GM18868 (cell line): Measurements from ENCODE around the gene LENG1.

Experiments
- ATAC-seq: cut with Tn5 transposase; IDR thresholded peaks from one replicate; pipeline ENCODE4 v1.9.1; 2021; ENCODE audit warnings: mild to moderate bottlenecking, moderate library complexity; ENCODE audit not compliant: unreplicated experiment

The LENG1 gene

DNA sequence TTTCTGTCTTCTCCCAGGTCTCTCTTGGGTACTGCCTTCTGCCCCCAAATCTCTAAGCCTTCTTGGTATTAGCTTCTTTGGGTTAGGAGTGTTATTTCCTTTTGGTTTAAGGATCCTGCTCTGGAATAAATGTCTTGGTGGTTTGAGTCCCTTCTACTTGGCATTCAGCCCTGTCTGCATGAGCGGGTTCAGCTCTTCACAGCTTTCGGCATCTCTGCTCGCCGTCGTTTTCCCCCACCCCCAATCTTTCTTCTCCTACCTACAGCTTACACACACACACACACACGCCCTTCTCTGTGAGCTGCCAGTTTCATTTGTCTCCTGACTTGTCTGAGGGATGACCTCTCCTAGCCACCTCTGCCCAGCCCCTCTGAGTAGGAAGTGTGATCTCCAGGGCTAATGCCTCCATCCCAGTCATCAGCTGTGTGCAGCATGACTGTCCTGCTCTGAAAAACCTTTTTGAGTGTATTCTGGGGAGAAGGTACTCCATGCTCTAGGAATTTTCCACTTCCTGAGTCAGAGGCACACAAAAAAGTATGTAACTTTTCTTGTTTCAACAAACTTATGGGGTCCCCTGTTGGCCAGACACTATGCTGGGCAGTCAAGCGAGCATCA, 17.2 kb downstream of the LENG1 start:
- no peak for ATAC-seq

- ATAC-seq, result no peak
Measured at GRCh38 chr19:54141356-54141755, 18.2 kb downstream of the LENG1 start.

GRCh38 chr19:54138489-54139256, 20.8 kb downstream of the LENG1 start:
- ATAC-seq, result no peak

DNA sequence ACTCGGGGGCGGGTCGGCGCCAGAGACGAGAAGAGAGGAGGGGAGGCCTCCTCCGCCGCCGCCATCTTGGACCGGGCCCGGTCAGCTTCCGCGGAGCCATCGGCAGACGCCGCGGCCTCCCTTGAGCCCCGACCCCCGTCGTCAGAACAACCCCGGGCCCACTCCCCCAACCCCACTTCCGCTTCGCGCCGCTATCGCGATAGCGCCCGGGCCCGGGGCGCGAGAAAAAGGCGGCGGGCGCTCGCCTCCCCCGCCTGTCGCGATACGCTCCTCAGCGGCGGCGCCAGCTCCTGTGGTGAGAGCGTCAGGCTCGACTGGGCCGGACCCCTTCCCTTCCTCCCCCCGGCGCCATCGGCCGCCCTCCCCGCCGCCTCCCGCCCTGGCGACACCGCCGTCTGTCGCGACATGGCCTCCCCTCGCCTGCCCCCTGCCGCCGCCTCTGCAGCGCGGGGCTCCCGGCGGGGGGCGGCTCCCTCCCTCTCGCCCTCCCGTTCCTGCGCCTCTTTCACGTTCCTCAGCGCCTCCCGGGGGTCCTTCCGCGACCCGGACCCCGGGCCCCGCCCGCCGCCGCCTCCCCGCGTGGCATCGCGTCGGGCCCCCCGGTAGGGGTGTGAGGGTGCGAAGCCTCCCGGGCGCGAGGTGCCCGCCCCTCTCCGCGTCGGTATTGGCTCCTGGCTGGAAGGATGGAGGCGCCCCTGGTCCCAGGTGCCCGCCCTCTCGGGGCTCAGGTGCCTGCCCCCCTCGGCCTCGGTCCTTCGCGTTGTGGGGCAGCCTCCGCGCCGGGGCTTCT, 21.6 kb downstream of the LENG1 start, which contains the start of gene CNOT3:
Gene CNOT3 (plus strand): TSS at position 64 of the 790 bp plus-strand sequence. CDS start 5,217 bp downstream, outside the sequence.
- ATAC-seq, result no peak

GRCh38 chr19:54136864-54137698, 22.4 kb downstream of the LENG1 start:
- peak; percentile 79 for ATAC-seq

DNA sequence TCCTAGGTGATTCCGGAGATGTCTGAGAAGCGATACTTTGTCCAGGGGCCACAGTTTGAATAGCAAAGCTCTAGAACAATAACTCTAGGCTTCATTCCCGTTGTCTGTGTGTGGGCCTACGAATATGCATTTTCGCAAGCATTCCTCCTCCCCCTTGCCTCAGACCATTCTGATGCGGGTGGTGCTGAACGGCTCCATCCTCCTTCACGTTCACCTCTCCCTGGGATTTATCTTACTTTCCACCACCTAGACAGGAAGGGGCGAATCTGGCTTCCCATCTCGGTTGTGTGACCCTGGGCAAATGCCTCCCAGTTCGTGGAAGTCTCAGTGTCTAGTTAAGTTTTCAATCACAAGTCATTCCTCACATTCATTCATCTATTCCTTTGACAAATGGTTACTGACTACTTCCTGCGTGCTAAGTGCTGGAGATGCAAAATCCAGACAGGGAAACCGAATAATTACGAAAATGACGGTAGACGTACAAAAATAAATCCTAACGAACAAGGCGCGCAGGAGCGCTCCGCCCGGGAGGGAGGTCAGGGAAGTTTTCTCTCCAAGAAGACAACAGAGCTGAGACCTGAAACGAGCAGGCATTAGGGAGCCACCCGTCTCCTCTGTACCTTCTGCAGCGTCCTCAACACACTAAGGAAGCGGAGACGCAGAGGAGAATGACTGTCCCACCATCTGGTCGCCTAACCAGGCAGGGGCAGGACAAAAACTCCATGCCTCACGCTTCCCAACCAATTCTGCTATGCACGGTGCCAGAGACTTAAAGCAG, 23.2 kb downstream of the LENG1 start:
- ATAC-seq, result no peak

GRCh38 chr19:54133957-54134590, 25.4 kb downstream of the LENG1 start:
- no peak for ATAC-seq

DNA sequence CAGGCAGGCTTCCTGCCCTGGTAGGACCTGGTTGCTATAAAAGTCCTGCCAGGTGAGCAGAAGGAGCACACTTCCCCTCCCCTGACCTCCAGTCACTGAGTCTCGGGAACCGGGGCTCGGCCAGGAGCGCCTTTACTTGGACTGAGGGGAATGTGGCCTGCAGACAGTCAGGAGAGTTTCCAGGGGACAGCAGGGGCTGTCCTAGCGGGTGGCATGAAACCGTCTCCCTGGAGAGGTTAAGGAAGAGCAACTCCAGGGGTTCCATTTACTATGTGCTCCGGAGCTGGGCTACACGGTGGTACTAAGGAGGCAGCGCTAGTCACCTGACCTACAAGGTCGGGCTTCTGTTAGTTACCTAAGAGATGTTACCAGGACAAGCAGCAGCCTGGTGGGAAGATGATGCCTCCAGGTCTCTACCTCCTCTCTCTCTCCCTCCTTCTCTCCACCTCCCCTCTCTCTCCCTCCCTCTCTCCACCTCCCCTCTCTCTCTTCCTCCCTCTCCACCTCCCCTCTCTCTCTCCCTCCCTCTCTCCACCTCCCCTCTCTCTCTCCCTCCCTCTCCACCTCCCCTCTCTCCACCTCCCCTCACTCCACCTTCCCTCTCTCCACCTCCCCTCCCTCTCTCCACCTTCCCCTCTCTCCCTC, 26.1 kb downstream of the LENG1 start:
- no peak for ATAC-seq

DNA sequence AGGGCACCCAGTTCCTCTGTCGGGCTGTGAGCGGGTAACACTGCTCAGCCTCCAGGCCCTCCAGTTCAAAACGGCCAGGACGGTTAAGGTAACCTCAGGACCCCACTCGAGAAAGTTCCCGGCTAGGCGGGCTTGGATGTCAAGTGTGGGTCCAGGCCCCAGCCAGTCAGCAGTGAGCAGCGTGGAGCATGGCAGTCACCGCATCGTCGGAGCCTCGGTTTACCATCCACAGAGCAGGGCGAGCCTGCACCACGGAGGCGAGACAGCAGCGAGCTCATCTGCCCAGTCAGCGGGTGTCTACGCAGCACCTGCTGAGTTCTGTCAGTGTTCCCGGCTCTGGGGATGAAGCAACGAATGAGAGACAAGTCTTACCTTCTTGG, 29.9 kb downstream of the LENG1 start:
- ATAC-seq, result no peak

GRCh38 chr19:54128796-54129616, 30.5 kb downstream of the LENG1 start:
- no peak for ATAC-seq

- ATAC-seq, result no peak
Measured at GRCh38 chr19:54128441-54128725, 31.1 kb downstream of the LENG1 start.

GRCh38 chr19:54127688-54128440, 31.7 kb downstream of the LENG1 start:
- ATAC-seq, result no peak

GRCh38 chr19:54125713-54126112, 33.8 kb downstream of the LENG1 start:
- ATAC-seq, result no peak

DNA sequence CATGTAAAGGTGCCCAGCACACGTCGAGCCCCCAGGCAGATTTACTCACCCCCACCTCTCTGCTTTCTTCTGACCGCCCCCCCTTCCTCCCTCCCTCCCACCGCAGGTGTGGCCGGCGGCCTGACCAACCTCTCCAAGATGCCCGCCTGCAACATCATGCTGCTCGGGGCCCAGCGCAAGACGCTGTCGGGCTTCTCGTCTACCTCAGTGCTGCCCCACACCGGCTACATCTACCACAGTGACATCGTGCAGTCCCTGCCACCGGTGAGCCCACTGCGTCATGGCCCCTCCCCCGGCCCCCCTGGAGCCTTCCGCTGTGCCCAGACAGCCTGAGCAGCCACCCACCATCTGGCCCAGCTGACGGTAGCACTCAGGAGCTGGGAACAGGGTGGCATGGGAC, 35.1 kb downstream of the LENG1 start:
- no peak for ATAC-seq

GRCh38 chr19:54123682-54124081, 35.8 kb downstream of the LENG1 start:
- no peak for ATAC-seq

DNA sequence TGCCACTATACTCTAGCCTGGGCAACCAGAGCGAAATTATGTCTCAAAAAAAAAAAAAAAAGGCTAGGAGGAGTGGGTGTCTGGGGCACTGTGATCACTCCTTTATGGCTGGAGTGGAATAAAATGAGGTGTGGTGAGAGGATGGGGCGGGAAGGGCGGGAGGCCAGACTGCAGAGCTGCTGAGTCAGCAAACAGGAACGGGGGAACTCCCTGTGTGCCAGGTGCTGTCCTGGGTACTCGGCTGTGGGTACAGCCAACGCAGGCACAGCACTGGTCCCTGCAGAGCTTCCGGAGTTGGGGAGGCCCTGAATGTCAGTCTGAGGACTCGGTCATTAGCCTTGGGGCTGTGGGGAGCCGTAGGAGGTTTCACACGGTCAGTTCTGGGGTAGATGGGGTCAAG, 38.3 kb downstream of the LENG1 start:
- no peak for ATAC-seq

GRCh38 chr19:54115109-54116063, 44.1 kb downstream of the LENG1 start, which contains the start of the genes PRPF31 and TFPT:
TSS of gene PRPF31 (plus strand) at chr19:54115754. CDS start at chr19:54118279, 2,525 bp downstream.
TSS of gene TFPT (minus strand) at chr19:54115657. CDS start at chr19:54115269, 388 bp downstream.
- ATAC-seq, result peak; percentile 75
